DOHH2 (cell line): Measurements from ENCODE around the gene IL2RA.

Source experiments
- H3F3A ChIP-seq: fragments of 200-600 bp; sonication (generic), shearing (Covaris generic); 2 replicates; pipeline ENCODE4 v1.6.0; 2016; ENCODE audit warnings: antibody characterized with exemption, mild to moderate bottlenecking; ENCODE audit not compliant: control insufficient read depth, insufficient read depth
- H3K27ac ChIP-seq: fragments of 200-600 bp; sonication (generic); 2 replicates; pipeline ENCODE4 v1.5.1; 2014; ENCODE audit warnings: low read depth, mild to moderate bottlenecking, low read length, moderate library complexity
- H3K27me3 ChIP-seq: fragments of 200-600 bp; sonication (generic); 2 replicates; pipeline ENCODE4 v1.6.1; 2014; ENCODE audit warnings: mild to moderate bottlenecking, low read length, mixed read lengths; ENCODE audit not compliant: control insufficient read depth
- H3K36me3 ChIP-seq: fragments of 200-600 bp; sonication (generic); 2 replicates; pipeline ENCODE4 v1.6.1; 2014; ENCODE audit warnings: mild to moderate bottlenecking, low read length, moderate library complexity, mixed read lengths; ENCODE audit not compliant: control insufficient read depth
- H3K4me1 ChIP-seq: fragments of 200-600 bp; sonication (generic); 2 replicates; pipeline ENCODE4 v1.6.1; 2014; ENCODE audit warnings: mild to moderate bottlenecking, low read length, mixed read lengths; ENCODE audit not compliant: control insufficient read depth
- H3K4me2 ChIP-seq: fragments of 200-600 bp; sonication (generic); 2 replicates; pipeline ENCODE4 v1.6.0; 2014; ENCODE audit warnings: mild to moderate bottlenecking, low read length, moderate library complexity
- H3K4me3 ChIP-seq: fragments of 200-600 bp; sonication (generic); 2 replicates; pipeline ENCODE4 v1.5.1; 2014; ENCODE audit warnings: mild to moderate bottlenecking, low read length, mixed read lengths
- H3K79me2 ChIP-seq: fragments of 200-600 bp; sonication (generic); 2 replicates; pipeline ENCODE4 v1.6.1; 2014; ENCODE audit warnings: mild to moderate bottlenecking, low read length, mixed read lengths; ENCODE audit not compliant: control insufficient read depth
- H3K9me2 ChIP-seq: fragments of 200-600 bp; sonication (generic); replicated peaks from 2 replicates; pipeline ENCODE4 v1.6.1; 2014; ENCODE audit warnings: mild to moderate bottlenecking, low read length, mixed read lengths; ENCODE audit not compliant: control insufficient read depth
- H3K9me3 ChIP-seq: fragments of 200-600 bp; sonication (generic); 2 replicates; pipeline ENCODE4 v1.6.1; 2014; ENCODE audit warnings: antibody characterized with exemption, low read length, mixed read lengths; ENCODE audit not compliant: control insufficient read depth, insufficient read depth
- H4K20me1 ChIP-seq: fragments of 200-600 bp; sonication (generic); 2 replicates; pipeline ENCODE4 v1.6.0; 2014; ENCODE audit warnings: low read depth, mild to moderate bottlenecking, antibody characterized with exemption, low read length, moderate library complexity; ENCODE audit not compliant: control insufficient read depth, insufficient read depth
- EZH2phosphoT487 ChIP-seq: fragments of 200-600 bp; sonication (generic); IDR thresholded peaks from 2 replicates; pipeline ENCODE4 v1.6.1; 2017; ENCODE audit warnings: borderline replicate concordance, mild to moderate bottlenecking, antibody characterized with exemption, low read length, moderate library complexity, mixed read lengths
- TF ChIP-seq, protein P1 (sequence below): fragments of 200-600 bp; sonication (generic); IDR thresholded peaks from one replicate; pipeline ENCODE4 v1.5.1; 2014; ENCODE audit warnings: antibody characterized with exemption, mild to moderate bottlenecking, low read depth, low read length; ENCODE audit not compliant: poor library complexity, severe bottlenecking

Gene IL2RA

GRCh38 chr10:5992398-5992797 lies 69.8 kb downstream of the IL2RA start:
- Histone ChIP-seq H3K9me3 (no peaks in the 10 kb centered on the region; the same call in 1 of the 2 replicates), H3K27me3 (peaks cover 17% of the 10 kb centered on the region), H3K27ac (no peak overlapping the region), H3K36me3 (no peaks in the 10 kb centered on the region), H3K4me1 (no peaks in the 10 kb centered on the region), H3K9me2 (no peaks in the 10 kb centered on the region), H4K20me1 (no peaks in the 10 kb centered on the region), H3K79me2 (no peaks in the 10 kb centered on the region), H3K4me3 (no peak overlapping the region), H3F3A (no peaks in the 10 kb centered on the region), H3K4me2 (no peak overlapping the region)
- TF ChIP-seq, protein P1, sequence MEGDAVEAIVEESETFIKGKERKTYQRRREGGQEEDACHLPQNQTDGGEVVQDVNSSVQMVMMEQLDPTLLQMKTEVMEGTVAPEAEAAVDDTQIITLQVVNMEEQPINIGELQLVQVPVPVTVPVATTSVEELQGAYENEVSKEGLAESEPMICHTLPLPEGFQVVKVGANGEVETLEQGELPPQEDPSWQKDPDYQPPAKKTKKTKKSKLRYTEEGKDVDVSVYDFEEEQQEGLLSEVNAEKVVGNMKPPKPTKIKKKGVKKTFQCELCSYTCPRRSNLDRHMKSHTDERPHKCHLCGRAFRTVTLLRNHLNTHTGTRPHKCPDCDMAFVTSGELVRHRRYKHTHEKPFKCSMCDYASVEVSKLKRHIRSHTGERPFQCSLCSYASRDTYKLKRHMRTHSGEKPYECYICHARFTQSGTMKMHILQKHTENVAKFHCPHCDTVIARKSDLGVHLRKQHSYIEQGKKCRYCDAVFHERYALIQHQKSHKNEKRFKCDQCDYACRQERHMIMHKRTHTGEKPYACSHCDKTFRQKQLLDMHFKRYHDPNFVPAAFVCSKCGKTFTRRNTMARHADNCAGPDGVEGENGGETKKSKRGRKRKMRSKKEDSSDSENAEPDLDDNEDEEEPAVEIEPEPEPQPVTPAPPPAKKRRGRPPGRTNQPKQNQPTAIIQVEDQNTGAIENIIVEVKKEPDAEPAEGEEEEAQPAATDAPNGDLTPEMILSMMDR, result no peak

DNA sequence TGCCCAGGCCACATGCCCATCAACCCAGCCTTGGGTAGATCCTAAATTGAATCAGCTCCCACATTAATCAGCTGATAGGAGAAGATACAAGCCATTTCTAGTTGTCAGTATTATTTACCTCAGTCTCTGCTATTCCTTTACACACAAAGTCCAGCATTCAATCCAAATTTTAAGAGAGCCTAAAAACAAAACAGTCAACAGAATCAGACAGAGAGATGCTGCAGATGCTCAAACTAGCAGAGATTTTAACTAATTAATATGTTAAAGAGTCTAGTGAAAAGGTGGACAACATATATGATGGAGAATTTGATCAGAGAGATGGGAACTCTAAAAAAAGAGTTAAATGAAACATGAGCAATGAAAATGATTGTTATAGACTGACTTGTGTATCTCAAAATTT lies 70.5 kb downstream of the IL2RA start:
- Histone ChIP-seq H3K27ac (no peak overlapping the region), H3K4me2 (no peak overlapping the region), H3K9me3 (no peaks in the 10 kb centered on the region; the same call in 1 of the 2 replicates), H4K20me1 (no peaks in the 10 kb centered on the region), H3K79me2 (no peaks in the 10 kb centered on the region), H3K9me2 (no peaks in the 10 kb centered on the region), H3K4me3 (no peak overlapping the region), H3K4me1 (no peaks in the 10 kb centered on the region), H3K36me3 (no peaks in the 10 kb centered on the region), H3F3A (no peaks in the 10 kb centered on the region), H3K27me3 (peaks cover 19% of the 10 kb centered on the region)
- TF ChIP-seq EZH2phosphoT487, result no peak
- TF ChIP-seq, protein P1, result no peak

GRCh38 chr10:5989756-5990155 lies 72.4 kb downstream of the IL2RA start:
- H3K9me3 ChIP-seq, result no peaks in the 10 kb centered on the region; the same call in 1 of the 2 replicates
- H3K4me3 ChIP-seq, result no peak overlapping the region
- H3K79me2 ChIP-seq, result no peaks in the 10 kb centered on the region
- no peaks in the 10 kb centered on the region for H3K36me3 ChIP-seq
- no peak overlapping the region for H3K27ac ChIP-seq
- no peaks in the 10 kb centered on the region for H3K9me2 ChIP-seq
- H3K4me1 ChIP-seq, result no peaks in the 10 kb centered on the region
- TF ChIP-seq, protein P1, result no peak
- no peak for TF ChIP-seq EZH2phosphoT487
- H3K27me3 ChIP-seq, result peaks cover 24% of the 10 kb centered on the region
- no peak overlapping the region for H3K4me2 ChIP-seq
- no peaks in the 10 kb centered on the region for H4K20me1 ChIP-seq
- H3F3A ChIP-seq, result no peaks in the 10 kb centered on the region
